Mesenchymal stem cell (in vitro differentiated cells and primary cell): Measurements from ENCODE around the gene KLHL14.
A peak's percentile ranks its signal among the peaks of the same experiment; 100 is the strongest.

ENCODE experiments used
- DNase-seq: peaks from one replicate; pipeline ENCODE4 v3.0.0-alpha.2; 2013
- H2AFZ ChIP-seq: one replicate; pipeline ENCODE4 v1.6.1; 2013; ENCODE audit warnings: low read depth, mild to moderate bottlenecking, control low read depth, inconsistent platforms, low read length, moderate library complexity
- H2AK5ac ChIP-seq: 2 replicates; pipeline ENCODE4 v1.6.1; 2013; ENCODE audit warnings: low read length, moderate library complexity, mild to moderate bottlenecking, inconsistent platforms; ENCODE audit not compliant: severe bottlenecking
- H2BK120ac ChIP-seq: one replicate; pipeline ENCODE4 v1.6.1; 2013; ENCODE audit warnings: low read depth, mild to moderate bottlenecking, inconsistent platforms, low read length, moderate library complexity
- H2BK12ac ChIP-seq, 2 experiments: one replicate each; pipeline ENCODE4 v1.6.1; 2013; ENCODE audit warnings: inconsistent platforms in 2 of 2, low read length in 2 of 2, mild to moderate bottlenecking in 2 of 2, moderate library complexity in 2 of 2, control low read depth in 1 of 2
- H2BK15ac ChIP-seq: one replicate; pipeline ENCODE4 v1.6.1; 2013; ENCODE audit warnings: mild to moderate bottlenecking, low read depth, inconsistent platforms; ENCODE audit not compliant: poor library complexity, severe bottlenecking
- H2BK5ac ChIP-seq: 2 replicates; pipeline ENCODE4 v1.6.1; 2013; ENCODE audit warnings: low read depth, mild to moderate bottlenecking, low read length, control low read depth, inconsistent platforms; ENCODE audit not compliant: poor library complexity, severe bottlenecking
- H3K14ac ChIP-seq, 2 experiments: one replicate each; pipeline ENCODE4 v1.6.1; 2013; ENCODE audit warnings: inconsistent platforms in 2 of 2, low read length in 2 of 2, control low read depth in 1 of 2, mild to moderate bottlenecking in 1 of 2, moderate library complexity in 1 of 2
- H3K18ac ChIP-seq, 2 experiments: one replicate each; pipeline ENCODE4 v1.6.1; 2013; ENCODE audit warnings: inconsistent platforms in 2 of 2, low read length in 2 of 2, control low read depth in 1 of 2, low read depth in 1 of 2, mild to moderate bottlenecking in 1 of 2
- H3K23ac ChIP-seq, 2 experiments: one replicate each; pipeline ENCODE4 v1.6.1; 2013; ENCODE audit warnings: inconsistent platforms in 2 of 2, low read length in 2 of 2, mild to moderate bottlenecking in 2 of 2, moderate library complexity in 2 of 2, control low read depth in 1 of 2
- H3K27ac ChIP-seq: 2 replicates; pipeline ENCODE4 v1.5.1; 2013; ENCODE audit warnings: mild to moderate bottlenecking, moderate library complexity, low read length, control low read depth, inconsistent platforms; ENCODE audit not compliant: poor library complexity, severe bottlenecking
- H3K27me3 ChIP-seq, 2 experiments: 2 replicates each; pipeline versions ENCODE4 v1.6.1 to v1.7.0; 2013; ENCODE audit warnings: low read length in 2 of 2, mild to moderate bottlenecking in 2 of 2, moderate library complexity in 2 of 2, control low read depth in 1 of 2, inconsistent platforms in 1 of 2; ENCODE audit not compliant: control insufficient read depth in 1 of 2, insufficient read depth in 1 of 2
- H3K36me3 ChIP-seq, 2 experiments: 2 replicates each; pipeline versions ENCODE4 v1.6.1 to v1.7.0; 2013; ENCODE audit warnings: low read length in 2 of 2, control low read depth in 1 of 2, inconsistent platforms in 1 of 2, low read depth in 1 of 2, mild to moderate bottlenecking in 1 of 2; ENCODE audit not compliant: insufficient read depth in 2 of 2, control insufficient read depth in 1 of 2
- H3K4ac ChIP-seq, 2 experiments: one replicate each; pipeline ENCODE4 v1.6.1; 2013; ENCODE audit warnings: inconsistent platforms in 2 of 2, low read length in 2 of 2, mild to moderate bottlenecking in 2 of 2, moderate library complexity in 2 of 2, control low read depth in 1 of 2, low read depth in 1 of 2
- H3K4me1 ChIP-seq: 2 replicates; pipeline ENCODE4 v1.6.1; 2013; ENCODE audit warnings: low read depth, low read length, control low read depth; ENCODE audit not compliant: control insufficient read depth, insufficient read depth
- H3K4me2 ChIP-seq: 2 replicates; pipeline ENCODE4 v1.6.1; 2013; ENCODE audit warnings: low read length, mild to moderate bottlenecking, inconsistent platforms; ENCODE audit not compliant: poor library complexity, severe bottlenecking
- H3K4me3 ChIP-seq, 2 experiments: 2 replicates each; pipeline versions ENCODE4 v1.5.1 to v1.7.0; 2013; ENCODE audit warnings: low read length in 2 of 2, mild to moderate bottlenecking in 2 of 2, control low read depth in 1 of 2, low read depth in 1 of 2; ENCODE audit not compliant: insufficient read depth in 1 of 2
- H3K79me1 ChIP-seq: replicated peaks from 2 replicates; pipeline ENCODE4 v1.6.1; 2013; ENCODE audit warnings: mild to moderate bottlenecking, control low read depth, low read length, inconsistent platforms; ENCODE audit not compliant: poor library complexity, severe bottlenecking
- H3K9ac ChIP-seq: 2 replicates; pipeline ENCODE4 v1.7.0; 2013; ENCODE audit warnings: mild to moderate bottlenecking, low read length, moderate library complexity
- H3K9me3 ChIP-seq: 2 replicates; pipeline ENCODE4 v1.7.0; 2013; ENCODE audit warnings: mild to moderate bottlenecking, low read length; ENCODE audit not compliant: control insufficient read depth
- H4K8ac ChIP-seq: one replicate; pipeline ENCODE4 v1.6.1; 2013; ENCODE audit warnings: inconsistent platforms, mild to moderate bottlenecking, low read length, moderate library complexity
- H4K91ac ChIP-seq: one replicate; pipeline ENCODE4 v1.6.1; 2013; ENCODE audit warnings: mild to moderate bottlenecking, low read length, inconsistent platforms
- WGBS: methylation state at CpG from one replicate; pipeline ENCODE4 v1.1.7; 2013; ENCODE audit warnings: mixed read lengths; 5-methylcytosine and 5-hydroxymethylcytosine counted together

Gene KLHL14

DNA sequence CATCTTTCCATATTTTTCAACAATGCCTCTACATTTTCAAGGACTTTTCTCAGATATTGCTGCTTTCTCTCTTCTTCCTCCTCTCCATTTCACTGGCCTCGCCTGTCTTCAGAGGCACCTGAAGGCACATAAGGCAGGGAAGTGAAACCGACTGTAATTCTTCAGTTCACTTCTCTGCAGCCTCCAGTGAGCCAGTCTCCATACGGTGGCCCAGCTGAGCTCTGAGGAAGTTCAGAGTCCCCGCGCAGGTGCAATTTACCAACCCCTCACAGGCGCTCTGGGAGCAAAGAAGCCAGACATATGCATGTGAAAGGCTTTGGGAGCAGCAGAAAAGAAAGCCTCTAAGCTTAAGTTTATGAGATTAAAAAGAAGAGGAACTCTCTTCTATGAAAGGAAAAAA, 12.4 kb downstream of the KLHL14 start:
- whole genome bisulfite sequencing: 59% methylated on average over 6 of the region's 6 CpGs

DNA sequence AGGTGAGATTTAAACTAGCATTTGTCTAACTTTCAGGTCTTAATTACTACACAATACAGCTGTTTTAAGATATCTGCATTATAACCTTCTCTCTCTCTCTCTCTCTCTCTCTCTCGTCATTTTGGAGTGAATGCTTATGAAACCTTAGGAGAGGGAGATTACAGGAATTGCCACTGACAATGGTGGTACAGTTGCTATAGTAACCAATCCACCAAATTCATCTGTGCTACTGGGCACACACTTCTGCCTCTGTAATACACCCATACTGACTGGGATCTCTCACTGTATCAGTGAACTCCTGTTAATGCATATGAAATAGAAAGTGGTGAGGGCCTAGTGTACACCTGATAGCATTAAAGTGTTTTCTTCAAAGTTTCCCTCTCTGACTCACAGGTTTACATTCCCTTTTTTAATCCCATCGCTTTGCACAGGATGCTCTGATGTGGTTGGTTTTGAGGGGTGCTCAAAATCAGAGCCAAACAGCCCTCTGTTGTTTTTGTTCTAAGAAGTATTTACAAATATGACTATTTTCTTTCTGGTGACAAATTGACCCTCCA, 13.1 kb downstream of the KLHL14 start:
- H3K9me3 ChIP-seq: no peaks in the 10 kb centered on the region
- no peak overlapping the region for H3K4me3 ChIP-seq
- H4K91ac ChIP-seq: no peak overlapping the region
- peaks cover 0 to 31% of the 10 kb centered on the region in 2 experiments for H3K27me3 ChIP-seq
- peaks cover 4% of the 10 kb centered on the region for H3K4me1 ChIP-seq
- no peak overlapping the region for H4K8ac ChIP-seq
- no peak overlapping the region for H3K4me2 ChIP-seq
- H3K36me3 ChIP-seq: no peaks in the 10 kb centered on the region
- H2BK15ac ChIP-seq: no peak overlapping the region
- WGBS: no CpG with 5 or more reads among the region's 2 CpGs
- no peak overlapping the region for H3K23ac ChIP-seq
- H2BK12ac ChIP-seq: no peak overlapping the region
- H2BK120ac ChIP-seq: no peak overlapping the region
- no peak overlapping the region for H3K9ac ChIP-seq
- H3K4ac ChIP-seq: no peak overlapping the region
- no peak overlapping the region for H2AFZ ChIP-seq
- peaks cover 3% of the 10 kb centered on the region for H3K79me1 ChIP-seq
- no peak overlapping the region for H3K14ac ChIP-seq
- H3K18ac ChIP-seq: no peak overlapping the region
- H2BK5ac ChIP-seq: no peak overlapping the region
- no peak overlapping the region for H2AK5ac ChIP-seq
- no peak overlapping the region for H3K27ac ChIP-seq
- DNase-seq: no peak

More for the DNA sequence above, 12.4 kb downstream of the KLHL14 start:
- Histone ChIP-seq H3K27ac (no peak overlapping the region), H4K8ac (no peak overlapping the region), H2AK5ac (no peak overlapping the region), H3K14ac (no peak overlapping the region), H3K9ac (no peak overlapping the region), H2AFZ (no peak overlapping the region), H3K4me1 (no peaks in the 10 kb centered on the region), H3K9me3 (no peaks in the 10 kb centered on the region), H2BK15ac (no peak overlapping the region), H3K4me3 (no peak overlapping the region), H2BK12ac (no peak overlapping the region), H3K4me2 (no peak overlapping the region), H2BK5ac (no peak overlapping the region), H3K36me3 (no peaks in the 10 kb centered on the region), H2BK120ac (no peak overlapping the region), H3K27me3 (peaks cover 0 to 27% of the 10 kb centered on the region in 2 experiments), H3K18ac (no peak overlapping the region), H4K91ac (no peak overlapping the region), H3K23ac (no peak overlapping the region), H3K79me1 (peaks cover 4% of the 10 kb centered on the region), H3K4ac (no peak overlapping the region)
- no peak for DNase-seq

DNA sequence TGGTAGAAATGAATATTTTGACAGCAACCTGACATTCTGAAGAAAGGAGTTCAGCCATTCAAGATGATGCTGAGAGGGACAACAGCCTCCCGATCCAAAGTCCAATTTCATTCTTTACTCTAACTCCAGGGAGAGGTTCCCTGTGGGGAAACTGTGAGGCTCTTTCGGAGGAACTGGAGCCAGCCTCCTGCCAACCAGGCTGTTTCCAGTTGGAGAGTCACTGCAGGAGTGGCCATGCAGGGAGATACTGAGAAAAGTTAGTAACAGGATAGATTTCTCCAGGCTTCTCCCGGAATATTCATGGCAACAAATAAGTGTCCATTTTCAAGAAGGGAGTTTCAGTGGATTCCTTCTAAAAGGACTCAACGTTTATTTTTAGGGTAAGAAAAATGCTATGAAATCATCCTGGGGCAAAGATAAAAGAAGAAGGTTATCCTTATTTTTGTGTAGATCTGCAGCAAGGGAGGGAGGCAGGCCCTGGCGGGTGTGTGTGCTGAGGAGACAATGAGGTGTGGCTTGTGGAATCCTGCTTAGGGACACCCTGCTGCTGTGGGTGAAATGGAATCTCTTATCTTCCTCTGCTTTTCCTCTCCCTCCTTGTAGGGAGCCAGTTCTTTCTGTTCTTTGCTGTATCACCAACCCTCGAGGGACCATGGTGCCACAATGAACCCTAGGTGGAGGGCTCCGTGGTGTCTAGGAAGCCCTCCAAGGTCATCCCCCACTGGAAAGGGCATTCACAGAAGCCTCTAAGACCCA, 18.1 kb downstream of the KLHL14 start:
- no peak overlapping the region for H2AK5ac ChIP-seq
- peaks cover 4% of the 10 kb centered on the region for H3K4me1 ChIP-seq
- no peak overlapping the region for H2AFZ ChIP-seq
- no peak overlapping the region for H3K4me2 ChIP-seq
- H4K8ac ChIP-seq: no peak overlapping the region
- H3K18ac ChIP-seq: no peak overlapping the region
- no peak overlapping the region for H2BK12ac ChIP-seq
- no peak overlapping the region for H2BK15ac ChIP-seq
- no peak overlapping the region for H4K91ac ChIP-seq
- no peaks in the 10 kb centered on the region for H3K9me3 ChIP-seq
- 73% methylated on average over 6 of the region's 7 CpGs for WGBS
- H2BK5ac ChIP-seq: no peak overlapping the region
- H3K36me3 ChIP-seq: no peaks in the 10 kb centered on the region
- H3K23ac ChIP-seq: no peak overlapping the region
- no peak overlapping the region for H3K4me3 ChIP-seq
- no peaks in the 10 kb centered on the region for H3K79me1 ChIP-seq
- no peak overlapping the region for H2BK120ac ChIP-seq
- H3K4ac ChIP-seq: no peak overlapping the region
- H3K14ac ChIP-seq: no peak overlapping the region
- peaks cover 0 to 43% of the 10 kb centered on the region in 2 experiments for H3K27me3 ChIP-seq
- no peak overlapping the region for H3K27ac ChIP-seq
- no peak overlapping the region for H3K9ac ChIP-seq
- no peak for DNase-seq

DNA sequence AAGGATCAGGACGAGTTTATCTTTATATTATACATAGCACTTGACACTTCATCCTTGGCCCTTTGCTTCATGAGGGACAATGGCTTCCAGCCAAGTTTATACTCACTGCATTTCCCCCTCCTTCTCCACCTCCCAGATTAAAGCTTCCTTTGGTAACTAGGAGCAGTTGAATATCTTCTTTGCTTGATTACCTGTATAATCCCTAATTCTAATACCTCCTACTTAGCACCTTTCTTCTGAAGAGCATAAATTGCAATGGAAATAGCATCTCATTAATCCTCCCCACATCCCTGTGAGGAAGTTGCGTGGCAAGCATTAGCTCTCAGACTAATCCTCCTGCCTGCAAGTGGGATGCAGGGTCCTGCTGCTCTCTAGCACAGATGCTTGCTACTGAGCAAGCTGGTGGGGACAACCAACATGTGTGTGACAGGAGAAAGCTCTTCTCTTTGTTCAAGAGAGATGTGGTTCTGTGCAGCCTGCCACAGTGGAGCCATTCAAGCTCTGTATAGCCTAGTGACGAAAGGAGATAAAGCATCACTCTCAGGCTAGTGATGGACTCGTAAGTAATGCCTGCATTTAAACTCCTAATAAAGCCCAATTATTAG, 19.1 kb downstream of the KLHL14 start:
- Histone ChIP-seq H3K27me3 (peaks cover 0 to 36% of the 10 kb centered on the region in 2 experiments), H3K79me1 (no peaks in the 10 kb centered on the region), H3K4ac (no peak overlapping the region), H2BK5ac (no peak overlapping the region), H3K9me3 (no peaks in the 10 kb centered on the region), H3K14ac (no peak overlapping the region), H4K91ac (no peak overlapping the region), H3K4me2 (no peak overlapping the region), H3K36me3 (no peaks in the 10 kb centered on the region), H2AK5ac (no peak overlapping the region), H3K27ac (no peak overlapping the region), H3K9ac (no peak overlapping the region), H3K23ac (no peak overlapping the region), H2BK12ac (peak overlapping the region in 1 of 2 experiments; percentile 10), H2BK15ac (no peak overlapping the region), H4K8ac (no peak overlapping the region), H2BK120ac (no peak overlapping the region), H3K4me3 (no peak overlapping the region), H3K18ac (no peak overlapping the region), H3K4me1 (peaks cover 4% of the 10 kb centered on the region), H2AFZ (no peak overlapping the region)
- 90% methylated on average over 4 of the region's 4 CpGs for WGBS
- DNase-seq: no peak
